CD4-positive, alpha-beta T cell (primary cell): Measurements from ENCODE around the gene TM4SF4. TPM values are rescaled to one million over a fixed set of nuclear protein-coding genes. Genes with fewer than 3 reads are reported as not detected.

Source experiments
- ATAC-seq: fragments of 200-7000 bp; cut with Tn5 transposase; one replicate; pipeline ENCODE4 v1.10.0; 2022; ENCODE audit warnings: mild to moderate bottlenecking; ENCODE audit not compliant: poor library complexity
- CTCF ChIA-PET: fragments of 350-600 bp; sonication (Branson Sonifier 250); formaldehyde crosslinking; loops from one replicate; lab custom pipeline; 2021; ENCODE audit warnings: antibody characterized with exemption, inconsistent platforms; lab: Charles Lee
- POLR2A ChIA-PET: fragments of 350-600 bp; sonication (Branson Sonifier 250); formaldehyde crosslinking; loops from one replicate; lab custom pipeline; 2021; ENCODE audit warnings: antibody characterized with exemption, inconsistent platforms; lab: Charles Lee
- DNase-seq, 14 experiments: peaks; one replicate each; pipeline ENCODE4 v3.0.0-alpha.2; 2013 to 2020; ENCODE audit warnings: mixed read lengths in 2 of 14
- H3K27ac ChIP-seq, 2 donors: one replicate each; pipeline versions ENCODE4 v1.5.1 to v1.7.0; 2013; ENCODE audit warnings: low read length in 2 of 2, low read depth in 1 of 2, mild to moderate bottlenecking in 1 of 2
- H3K27me3 ChIP-seq, 2 experiments: 1 replicate in 1 of 2; 2 replicates in 1 of 2; pipeline versions ENCODE4 v1.6.1 to v1.7.0; 2013; ENCODE audit warnings: low read length in 2 of 2, control low read depth in 1 of 2, mild to moderate bottlenecking in 1 of 2, moderate library complexity in 1 of 2; ENCODE audit not compliant: insufficient read depth in 2 of 2, control insufficient read depth in 1 of 2
- H3K36me3 ChIP-seq: one replicate; pipeline ENCODE4 v1.6.1; 2013; ENCODE audit warnings: low read length, control low read depth; ENCODE audit not compliant: insufficient read depth
- H3K4me1 ChIP-seq: one replicate; pipeline ENCODE4 v1.6.1; 2013; ENCODE audit warnings: low read length, control low read depth; ENCODE audit not compliant: insufficient read depth
- H3K4me3 ChIP-seq: one replicate; pipeline ENCODE4 v1.5.1; 2013; ENCODE audit warnings: mild to moderate bottlenecking, low read length, moderate library complexity
- H3K9me3 ChIP-seq, 2 experiments: 1 replicate in 1 of 2; 2 replicates in 1 of 2; pipeline versions ENCODE4 v1.6.1 to v1.7.0; 2013; ENCODE audit warnings: low read length in 2 of 2, mild to moderate bottlenecking in 2 of 2, control low read depth in 1 of 2, moderate library complexity in 1 of 2; ENCODE audit not compliant: control insufficient read depth in 1 of 2, insufficient read depth in 1 of 2
- H3K27ac Mint-ChIP-seq: one replicate; pipeline ENCODE4 v1.8.0; 2020; ENCODE audit warnings: mixed read lengths
- H3K27me3 Mint-ChIP-seq: one replicate; pipeline ENCODE4 v1.8.0; 2021; ENCODE audit warnings: mixed read lengths
- H3K36me3 Mint-ChIP-seq: one replicate; pipeline ENCODE4 v1.8.0; 2021; ENCODE audit warnings: low read depth, mixed read lengths
- H3K4me1 Mint-ChIP-seq: one replicate; pipeline ENCODE4 v1.8.0; 2021; ENCODE audit warnings: low read depth, mixed read lengths
- H3K4me3 Mint-ChIP-seq: one replicate; pipeline ENCODE4 v1.8.0; 2020; ENCODE audit warnings: mild to moderate bottlenecking, mixed read lengths
- H3K9me3 Mint-ChIP-seq: one replicate; pipeline ENCODE4 v1.8.0; 2020; ENCODE audit warnings: mixed read lengths
- intact Hi-C, 2 experiments: fragments of 100-400 bp; cut with DNase I in 1 of 2; cut with micrococcal nuclease in 1 of 2; formaldehyde crosslinking; loops; one replicate each; pipeline versions ENCODE4 v1.15.1 to v1.9.0; 2023 to 2025; cut with DNase I, micrococcal nuclease
- total RNA-seq, 174 experiments: library from RNA in 2 of 174; stranded (reverse) in 2 of 174; gene quantifications; one replicate each; pipeline ENCODE4 v1.2.3 and lab custom pipeline; 2021 to 2026
- TF ChIP-seq, protein P1 (sequence below): fragments of 200-600 bp; IDR thresholded peaks from one replicate; pipeline ENCODE4 v1.8.0; 2022; ENCODE audit warnings: antibody characterized with exemption, mild to moderate bottlenecking

The TM4SF4 gene
- total RNA-seq, 2 experiments from 2014 or later, result not detected

DNA sequence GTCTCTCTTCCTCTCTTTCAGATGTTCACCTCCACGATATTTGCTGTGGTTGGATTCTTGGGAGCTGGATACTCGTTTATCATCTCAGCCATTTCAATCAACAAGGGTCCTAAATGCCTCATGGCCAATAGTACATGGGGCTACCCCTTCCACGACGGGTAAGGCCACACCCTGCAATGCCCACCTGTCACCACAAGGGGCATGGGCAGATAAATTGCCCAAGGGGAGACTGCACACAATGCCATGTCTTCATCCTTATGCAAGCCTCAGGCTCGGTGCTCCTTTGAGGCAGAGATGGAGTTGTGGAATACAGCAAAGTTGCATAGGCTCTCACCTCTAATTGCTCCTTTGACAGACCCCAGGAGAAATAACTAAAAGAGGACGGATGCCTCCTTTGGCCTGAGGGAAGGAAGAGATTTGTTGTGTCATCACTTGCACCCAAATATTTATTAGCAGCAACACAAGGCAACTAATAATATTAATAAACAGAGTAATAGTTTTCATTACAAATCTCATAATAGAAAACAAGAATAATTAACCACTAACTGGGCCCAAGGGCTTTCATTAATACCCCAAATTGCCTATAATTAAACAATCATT is 13.2 kb downstream of the TM4SF4 start:
- Histone ChIP-seq H3K27me3 (peaks cover 0 to 4% of the 10 kb centered on the region in 2 experiments), H3K4me3 (no peak overlapping the region), H3K4me1 (no peaks in the 10 kb centered on the region), H3K27ac (no peak overlapping the region), H3K9me3 (no peaks in the 10 kb centered on the region), H3K36me3 (no peaks in the 10 kb centered on the region)
- Mint-ChIP-seq H3K27ac (no peak overlapping the region), H3K36me3 (no peaks in the 10 kb centered on the region), H3K4me1 (no peaks in the 10 kb centered on the region), H3K9me3 (no peaks in the 10 kb centered on the region), H3K4me3 (no peak overlapping the region), H3K27me3 (peaks cover 19% of the 10 kb centered on the region)
- ChIA-PET POLR2A (no interaction called here), CTCF (no interaction called here)
- TF ChIP-seq, protein P1, sequence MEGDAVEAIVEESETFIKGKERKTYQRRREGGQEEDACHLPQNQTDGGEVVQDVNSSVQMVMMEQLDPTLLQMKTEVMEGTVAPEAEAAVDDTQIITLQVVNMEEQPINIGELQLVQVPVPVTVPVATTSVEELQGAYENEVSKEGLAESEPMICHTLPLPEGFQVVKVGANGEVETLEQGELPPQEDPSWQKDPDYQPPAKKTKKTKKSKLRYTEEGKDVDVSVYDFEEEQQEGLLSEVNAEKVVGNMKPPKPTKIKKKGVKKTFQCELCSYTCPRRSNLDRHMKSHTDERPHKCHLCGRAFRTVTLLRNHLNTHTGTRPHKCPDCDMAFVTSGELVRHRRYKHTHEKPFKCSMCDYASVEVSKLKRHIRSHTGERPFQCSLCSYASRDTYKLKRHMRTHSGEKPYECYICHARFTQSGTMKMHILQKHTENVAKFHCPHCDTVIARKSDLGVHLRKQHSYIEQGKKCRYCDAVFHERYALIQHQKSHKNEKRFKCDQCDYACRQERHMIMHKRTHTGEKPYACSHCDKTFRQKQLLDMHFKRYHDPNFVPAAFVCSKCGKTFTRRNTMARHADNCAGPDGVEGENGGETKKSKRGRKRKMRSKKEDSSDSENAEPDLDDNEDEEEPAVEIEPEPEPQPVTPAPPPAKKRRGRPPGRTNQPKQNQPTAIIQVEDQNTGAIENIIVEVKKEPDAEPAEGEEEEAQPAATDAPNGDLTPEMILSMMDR, result peak; percentile 13
- DNase-seq, result peak in 4 of 14 experiments; percentile 1 to 31 (median 21)
- intact Hi-C loops, result no loop called here
- ATAC-seq, result no peak

GRCh38 chr3:149489060-149489690 is 14.7 kb downstream of the TM4SF4 start:
- H3K36me3 ChIP-seq, result no peaks in the 10 kb centered on the region
- H3K4me1 Mint-ChIP-seq, result no peaks in the 10 kb centered on the region
- H3K27me3 ChIP-seq, result peaks cover 4% of the 10 kb centered on the region in 2 experiments
- ATAC-seq (no peak), DNase-seq (no peak)
- ChIA-PET CTCF (no interaction called here), POLR2A (no interaction called here)
- H3K4me1 ChIP-seq, result no peaks in the 10 kb centered on the region
- no peaks in the 10 kb centered on the region for H3K9me3 Mint-ChIP-seq
- TF ChIP-seq, protein P1, result no peak
- H3K27ac Mint-ChIP-seq, result no peak overlapping the region
- no peaks in the 10 kb centered on the region for H3K36me3 Mint-ChIP-seq
- H3K27ac ChIP-seq, result no peak overlapping the region
- no peaks in the 10 kb centered on the region for H3K9me3 ChIP-seq
- H3K4me3 Mint-ChIP-seq, result no peak overlapping the region
- intact Hi-C loops, result no loop called here
- H3K27me3 Mint-ChIP-seq, result peaks cover 23% of the 10 kb centered on the region
- H3K4me3 ChIP-seq, result no peak overlapping the region

- H3K4me1 Mint-ChIP-seq, result no peaks in the 10 kb centered on the region
- Histone ChIP-seq H3K4me3 (no peak overlapping the region), H3K4me1 (no peaks in the 10 kb centered on the region), H3K36me3 (no peaks in the 10 kb centered on the region), H3K27ac (no peak overlapping the region), H3K9me3 (no peaks in the 10 kb centered on the region), H3K27me3 (peaks cover 4% of the 10 kb centered on the region in 2 experiments)
- TF ChIP-seq, protein P1, result no peak
- DNase-seq (no peak), ATAC-seq (no peak)
- H3K9me3 Mint-ChIP-seq, result no peaks in the 10 kb centered on the region
- ChIA-PET CTCF (no interaction called here), POLR2A (no interaction called here)
- H3K27ac Mint-ChIP-seq, result no peak overlapping the region
- intact Hi-C loops, result no loop called here
- no peak overlapping the region for H3K4me3 Mint-ChIP-seq
- H3K36me3 Mint-ChIP-seq, result no peaks in the 10 kb centered on the region
- H3K27me3 Mint-ChIP-seq, result peaks cover 26% of the 10 kb centered on the region
These were observed 15.9 kb downstream of the TM4SF4 start for GRCh38 chr3:149490260-149490971.
